ENCODE measurements around the gene ZHX3. TPM values are rescaled to one million over a fixed set of nuclear protein-coding genes. Genes with fewer than 3 reads are reported as not detected.

The ZHX3 gene
- total and polyA plus RNA-seq, 2 donors (not counting 1 experiment from before 2014, with no cell fraction given) = 27.7 to 28.0 TPM

DNA sequence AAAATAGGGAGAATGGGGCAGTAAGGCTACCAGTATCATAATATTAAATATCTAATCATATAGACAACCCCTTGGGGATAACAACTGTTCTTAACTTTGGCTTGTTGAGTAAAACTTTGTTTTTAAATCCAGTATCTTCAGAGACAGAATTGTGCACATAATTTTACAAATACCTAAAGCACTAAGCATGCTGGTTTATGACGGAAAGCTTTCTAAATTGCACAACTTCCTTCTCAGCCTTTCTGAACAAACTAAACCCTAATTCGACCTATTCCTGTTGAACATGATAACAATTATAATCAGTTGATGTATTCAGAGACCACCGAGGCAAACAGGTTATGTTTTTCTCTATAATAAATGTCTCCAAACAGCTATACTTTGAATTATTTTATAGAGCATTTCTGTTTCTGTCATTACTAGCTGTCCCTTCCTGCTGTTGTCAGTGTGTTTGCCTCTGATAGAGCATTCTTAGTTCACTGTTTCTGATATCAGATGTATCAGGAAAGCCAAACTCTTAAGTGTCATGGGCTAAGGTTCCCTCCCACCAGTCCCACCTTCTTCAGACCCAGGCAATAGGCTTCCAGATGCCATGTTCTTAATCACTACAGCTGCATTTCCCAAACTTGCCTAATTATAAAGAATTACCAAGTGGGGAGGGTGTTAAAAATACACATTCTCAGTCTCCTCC is 8.7 kb downstream of the ZHX3 start:
- no peak overlapping the region for H2AFZ ChIP-seq (ENCODE audit: low read length)
- H3K27me3 ChIP-seq (ENCODE audit: control insufficient read depth, insufficient read depth, low read length) = no peaks in the 10 kb centered on the region

DNA sequence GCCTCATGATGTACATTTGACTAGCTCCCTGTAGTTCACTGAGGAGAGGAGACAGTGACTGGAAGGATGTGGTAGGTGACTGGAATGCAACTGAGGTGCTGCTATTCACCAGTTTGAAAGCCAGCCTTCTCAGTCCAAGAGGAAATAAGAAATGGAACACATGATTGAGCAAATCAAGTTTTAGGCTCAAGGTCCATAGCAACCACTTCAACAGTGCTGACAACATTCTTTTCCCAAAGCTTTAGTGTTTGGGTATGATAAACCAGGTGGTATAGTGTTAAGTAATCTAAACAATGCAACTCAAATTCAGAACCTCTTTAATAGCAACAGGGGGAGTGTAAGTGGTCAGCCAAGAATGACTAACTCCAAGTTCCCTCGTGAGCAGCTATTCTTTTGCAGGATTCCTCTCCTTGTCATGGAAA is 9.2 kb downstream of the ZHX3 start:
- no peaks in the 10 kb centered on the region for H3K9me3 ChIP-seq (ENCODE audit: control insufficient read depth, insufficient read depth, low read depth, low read length)
- H3K4me1 ChIP-seq (ENCODE audit: control insufficient read depth, extremely low read depth, insufficient read depth, low read length) = peaks cover 22% of the 10 kb centered on the region
- H3K36me3 ChIP-seq (ENCODE audit: control insufficient read depth, insufficient read depth, low read length) = peaks cover 3% of the 10 kb centered on the region
- peak overlapping the region; percentile 27 for H3K9ac ChIP-seq (ENCODE audit: insufficient read depth, low read length)
- no peak overlapping the region for H3K4me3 ChIP-seq (replicated peaks in 1 of 4; ENCODE audit: control extremely low read depth in 1 of 4, insufficient read depth in 1 of 4, low read depth in 3 of 4, low read length in 4 of 4)
- TF ChIP-seq EZH2 (IDR thresholded peaks at IDR 0.05; ENCODE audit: low read length, missing control alignments) = no peak
- TF ChIP-seq, protein P1, sequence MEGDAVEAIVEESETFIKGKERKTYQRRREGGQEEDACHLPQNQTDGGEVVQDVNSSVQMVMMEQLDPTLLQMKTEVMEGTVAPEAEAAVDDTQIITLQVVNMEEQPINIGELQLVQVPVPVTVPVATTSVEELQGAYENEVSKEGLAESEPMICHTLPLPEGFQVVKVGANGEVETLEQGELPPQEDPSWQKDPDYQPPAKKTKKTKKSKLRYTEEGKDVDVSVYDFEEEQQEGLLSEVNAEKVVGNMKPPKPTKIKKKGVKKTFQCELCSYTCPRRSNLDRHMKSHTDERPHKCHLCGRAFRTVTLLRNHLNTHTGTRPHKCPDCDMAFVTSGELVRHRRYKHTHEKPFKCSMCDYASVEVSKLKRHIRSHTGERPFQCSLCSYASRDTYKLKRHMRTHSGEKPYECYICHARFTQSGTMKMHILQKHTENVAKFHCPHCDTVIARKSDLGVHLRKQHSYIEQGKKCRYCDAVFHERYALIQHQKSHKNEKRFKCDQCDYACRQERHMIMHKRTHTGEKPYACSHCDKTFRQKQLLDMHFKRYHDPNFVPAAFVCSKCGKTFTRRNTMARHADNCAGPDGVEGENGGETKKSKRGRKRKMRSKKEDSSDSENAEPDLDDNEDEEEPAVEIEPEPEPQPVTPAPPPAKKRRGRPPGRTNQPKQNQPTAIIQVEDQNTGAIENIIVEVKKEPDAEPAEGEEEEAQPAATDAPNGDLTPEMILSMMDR (conservative IDR thresholded peaks at IDR 0.05 in 1 of 2, IDR thresholded peaks at IDR 0.05 in 1 of 2; ENCODE audit: low read depth in 1 of 2, low read length in 2 of 2) = no peak
- H3K4me2 ChIP-seq (ENCODE audit: extremely low read depth, insufficient read depth, low read length) = peak overlapping the region; percentile 15
- H3K27me3 ChIP-seq (ENCODE audit: control insufficient read depth, insufficient read depth, low read length) = no peaks in the 10 kb centered on the region
- peaks cover 84% of the 10 kb centered on the region for H3K79me2 ChIP-seq (ENCODE audit: control insufficient read depth, insufficient read depth, low read length)
- H3K27ac ChIP-seq (ENCODE audit: insufficient read depth, low read length) = peak overlapping the region; percentile 79
- H4K20me1 ChIP-seq (ENCODE audit: control insufficient read depth, extremely low read depth, insufficient read depth, low read length) = no peaks in the 10 kb centered on the region
- peak; percentile 76 to 89 for DNase-seq (ENCODE audit: low read depth in 2 of 2)
- no peak overlapping the region for H2AFZ ChIP-seq (ENCODE audit: low read length)

More for the DNA sequence above, 8.7 kb downstream of the ZHX3 start:
- peaks cover 3% of the 10 kb centered on the region for H3K36me3 ChIP-seq (ENCODE audit: control insufficient read depth, insufficient read depth, low read length)
- peak in 1 of 2 donors; percentile 68 for DNase-seq (ENCODE audit: low read depth in 2 of 2)
- H3K9me3 ChIP-seq (ENCODE audit: control insufficient read depth, insufficient read depth, low read depth, low read length) = no peaks in the 10 kb centered on the region
- TF ChIP-seq, protein P1 (conservative IDR thresholded peaks at IDR 0.05 in 1 of 2, IDR thresholded peaks at IDR 0.05 in 1 of 2; ENCODE audit: low read depth in 1 of 2, low read length in 2 of 2) = no peak
- peak overlapping the region; percentile 79 for H3K27ac ChIP-seq (ENCODE audit: insufficient read depth, low read length)
- no peaks in the 10 kb centered on the region for H4K20me1 ChIP-seq (ENCODE audit: control insufficient read depth, extremely low read depth, insufficient read depth, low read length)
- peaks cover 22% of the 10 kb centered on the region for H3K4me1 ChIP-seq (ENCODE audit: control insufficient read depth, extremely low read depth, insufficient read depth, low read length)
- peaks cover 82% of the 10 kb centered on the region for H3K79me2 ChIP-seq (ENCODE audit: control insufficient read depth, insufficient read depth, low read length)
- H3K9ac ChIP-seq (ENCODE audit: insufficient read depth, low read length) = no peak overlapping the region
- H3K4me3 ChIP-seq (replicated peaks in 1 of 4; ENCODE audit: control extremely low read depth in 1 of 4, insufficient read depth in 1 of 4, low read depth in 3 of 4, low read length in 4 of 4) = no peak overlapping the region
- no peak overlapping the region for H3K4me2 ChIP-seq (ENCODE audit: extremely low read depth, insufficient read depth, low read length)

GRCh38 chr20:41307021-41307420 is 10.5 kb downstream of the ZHX3 start:
- no peaks in the 10 kb centered on the region for H4K20me1 ChIP-seq (ENCODE audit: control insufficient read depth, extremely low read depth, insufficient read depth, low read length)
- TF ChIP-seq, protein P1 (conservative IDR thresholded peaks at IDR 0.05 in 1 of 2, IDR thresholded peaks at IDR 0.05 in 1 of 2; ENCODE audit: low read depth in 1 of 2, low read length in 2 of 2) = no peak
- TF ChIP-seq EZH2 (IDR thresholded peaks at IDR 0.05; ENCODE audit: low read length, missing control alignments) = no peak
- H3K79me2 ChIP-seq (ENCODE audit: control insufficient read depth, insufficient read depth, low read length) = peaks cover 83% of the 10 kb centered on the region
- H3K4me2 ChIP-seq (ENCODE audit: extremely low read depth, insufficient read depth, low read length) = no peak overlapping the region
- H3K4me3 ChIP-seq (replicated peaks in 1 of 4; ENCODE audit: control extremely low read depth in 1 of 4, insufficient read depth in 1 of 4, low read depth in 3 of 4, low read length in 4 of 4) = no peak overlapping the region
- no peak overlapping the region for H3K9ac ChIP-seq (ENCODE audit: insufficient read depth, low read length)
- peaks cover 1% of the 10 kb centered on the region for H3K36me3 ChIP-seq (ENCODE audit: control insufficient read depth, insufficient read depth, low read length)
- H3K4me1 ChIP-seq (ENCODE audit: control insufficient read depth, extremely low read depth, insufficient read depth, low read length) = peaks cover 22% of the 10 kb centered on the region
- DNase-seq (ENCODE audit: low read depth in 2 of 2) = no peak
- H3K27ac ChIP-seq (ENCODE audit: insufficient read depth, low read length) = no peak overlapping the region
- H3K9me3 ChIP-seq (ENCODE audit: control insufficient read depth, insufficient read depth, low read depth, low read length) = no peaks in the 10 kb centered on the region
- no peaks in the 10 kb centered on the region for H3K27me3 ChIP-seq (ENCODE audit: control insufficient read depth, insufficient read depth, low read length)
- no peak overlapping the region for H2AFZ ChIP-seq (ENCODE audit: low read length)
